GM19023 (cell line): ENCODE data around the gene ADGRF1.
"Not testable (repeated sequence)": the region's sequence is repeated elsewhere in the genome, so short reads cannot be mapped to it uniquely, and the experiment has no call there.

Experiments
- ATAC-seq: cut with Tn5 transposase; IDR thresholded peaks from one replicate; pipeline ENCODE4 v1.9.1; 2021; ENCODE audit warnings: mild to moderate bottlenecking, moderate library complexity; ENCODE audit not compliant: unreplicated experiment

Gene ADGRF1

GRCh38 chr6:47061309-47062300 is 19.5 kb upstream of the ADGRF1 start:
- no peak for ATAC-seq

DNA sequence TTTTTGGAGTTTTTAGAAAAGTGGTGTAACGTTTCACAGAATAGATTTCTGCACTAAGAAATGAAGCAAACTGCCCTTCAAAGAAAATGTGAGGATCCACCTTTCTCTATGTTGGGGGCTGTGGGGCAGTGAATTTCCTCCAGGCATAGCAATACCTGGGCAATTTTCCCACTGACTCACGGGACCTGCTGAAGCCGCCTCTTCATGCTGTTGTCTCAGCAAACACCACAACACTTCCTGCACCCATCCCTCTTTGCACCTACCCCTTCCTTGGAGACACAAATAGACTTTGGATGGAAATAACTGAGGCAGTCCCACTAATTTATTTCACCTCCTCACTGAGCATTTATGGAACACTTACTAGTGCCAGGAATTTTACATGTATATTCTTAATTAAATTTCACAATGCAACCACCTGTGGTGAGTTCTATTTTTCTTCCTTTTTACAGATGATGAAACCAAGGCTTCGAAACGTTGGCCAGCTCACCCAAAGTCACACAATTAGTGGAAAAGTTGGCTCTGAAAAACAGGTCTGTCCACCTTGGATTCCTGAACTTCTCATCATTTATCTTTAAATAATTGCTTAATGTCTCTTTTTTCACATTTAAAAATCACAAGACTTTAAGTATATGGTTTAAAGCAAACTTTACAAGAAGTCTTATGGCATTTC is 17.2 kb upstream of the ADGRF1 start:
- ATAC-seq: no peak

DNA sequence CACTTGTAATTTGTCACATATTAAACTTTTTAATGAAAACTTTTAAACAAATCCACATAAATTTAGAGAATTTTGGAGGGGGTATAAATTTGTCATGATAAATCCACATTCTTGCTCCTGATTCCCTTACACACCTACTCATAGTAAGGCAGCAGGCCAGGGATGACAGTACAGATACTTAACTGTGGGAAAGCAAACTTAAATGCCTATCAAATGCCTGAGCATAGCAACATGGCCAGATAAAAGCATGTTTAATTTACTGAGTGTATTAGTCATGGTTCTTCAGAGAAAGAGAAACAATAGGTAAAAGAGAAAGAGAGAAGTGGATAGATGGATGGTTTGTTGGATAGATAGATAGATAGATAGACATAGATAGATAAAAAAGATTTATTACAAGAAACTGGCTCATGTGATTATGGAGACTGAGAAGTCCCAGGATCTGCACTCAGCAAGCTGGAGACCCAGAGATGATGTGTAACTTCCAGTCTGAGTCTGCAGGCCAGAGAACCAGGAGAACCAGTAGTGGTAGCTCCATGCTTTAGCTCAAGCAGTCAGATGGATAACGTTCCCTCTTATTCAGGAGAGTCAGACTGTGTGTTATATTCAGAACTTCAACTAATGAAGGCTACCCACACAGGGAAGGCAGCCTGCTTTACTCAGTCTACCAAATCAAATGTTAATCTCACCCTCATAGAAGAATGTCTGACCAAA is 15.9 kb upstream of the ADGRF1 start:
- no peak for ATAC-seq

- ATAC-seq: no peak
Measured at GRCh38 chr6:47056832-47057231, 14.7 kb upstream of the ADGRF1 start.

GRCh38 chr6:47054302-47054701 is 12.2 kb upstream of the ADGRF1 start:
- not testable (repeated sequence) for ATAC-seq

DNA sequence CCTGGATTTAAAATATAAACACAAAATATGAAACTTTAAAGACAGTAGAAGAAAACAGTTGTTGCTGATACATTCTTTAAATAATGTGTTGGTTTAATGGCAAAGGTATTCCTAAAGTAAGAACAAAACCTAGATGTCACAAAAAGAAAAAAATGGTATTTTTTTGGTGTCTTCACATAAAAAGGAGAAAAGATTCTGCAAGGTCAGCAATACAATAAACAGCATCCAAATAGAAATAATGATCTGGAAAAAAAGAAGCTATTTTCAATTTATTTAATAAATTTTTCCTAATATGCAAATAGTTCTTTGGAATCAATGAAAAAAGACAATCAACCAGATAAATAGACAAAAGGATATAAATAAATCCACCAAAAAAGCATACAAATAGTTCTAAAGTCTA is 6.5 kb upstream of the ADGRF1 start:
- no peak for ATAC-seq

- ATAC-seq: peak; percentile 80
Measured at GRCh38 chr6:47047479-47048407, 5.6 kb upstream of the ADGRF1 start.

- ATAC-seq: no peak
Measured at GRCh38 chr6:47047097-47047478, 5.0 kb upstream of the ADGRF1 start.

DNA sequence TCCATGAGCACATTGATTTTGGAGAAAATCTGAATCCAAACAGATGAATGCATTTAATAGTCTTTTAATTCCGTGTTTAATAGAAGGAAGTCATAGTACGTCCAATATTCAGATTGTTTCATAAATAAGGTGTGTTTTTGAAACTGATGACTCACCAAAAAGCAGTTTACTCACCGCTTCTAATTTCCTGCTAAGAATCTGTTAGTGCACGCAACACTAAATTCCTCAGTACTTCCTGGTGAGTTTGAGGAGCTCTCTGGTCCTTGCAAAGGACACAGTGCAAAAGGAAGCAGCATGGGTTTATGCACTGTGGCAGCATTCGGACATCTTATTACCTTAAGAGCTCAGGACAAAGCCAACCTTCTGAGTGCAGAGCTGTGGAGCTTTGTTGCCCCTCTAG is 2.3 kb upstream of the ADGRF1 start:
- no peak for ATAC-seq

- no peak for ATAC-seq
Measured at GRCh38 chr6:47043286-47043685, 1.2 kb upstream of the ADGRF1 start.

DNA sequence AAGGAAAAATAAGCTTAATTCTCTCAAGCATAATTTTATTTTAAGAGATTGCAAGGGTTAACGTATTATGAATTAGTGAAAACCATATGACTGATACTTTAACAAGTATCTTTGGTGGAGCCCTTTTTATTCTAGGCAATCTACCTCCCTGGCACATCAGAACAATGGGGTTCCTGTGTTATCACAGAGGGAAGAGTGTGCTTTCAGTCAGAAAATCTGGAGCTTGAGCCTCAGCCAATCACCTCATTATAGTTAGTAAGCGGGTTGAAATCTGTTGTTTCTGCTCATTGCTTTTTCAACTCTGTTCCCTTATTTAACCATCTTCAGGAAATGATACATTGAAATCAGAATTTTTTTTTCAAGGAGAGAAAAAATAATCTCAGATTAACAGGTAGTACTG is 391 bp downstream of the ADGRF1 start:
- ATAC-seq: no peak

GRCh38 chr6:47034926-47035325 is 7.2 kb downstream of the ADGRF1 start:
- no peak for ATAC-seq

GRCh38 chr6:47034421-47034820 is 7.7 kb downstream of the ADGRF1 start:
- ATAC-seq: no peak

DNA sequence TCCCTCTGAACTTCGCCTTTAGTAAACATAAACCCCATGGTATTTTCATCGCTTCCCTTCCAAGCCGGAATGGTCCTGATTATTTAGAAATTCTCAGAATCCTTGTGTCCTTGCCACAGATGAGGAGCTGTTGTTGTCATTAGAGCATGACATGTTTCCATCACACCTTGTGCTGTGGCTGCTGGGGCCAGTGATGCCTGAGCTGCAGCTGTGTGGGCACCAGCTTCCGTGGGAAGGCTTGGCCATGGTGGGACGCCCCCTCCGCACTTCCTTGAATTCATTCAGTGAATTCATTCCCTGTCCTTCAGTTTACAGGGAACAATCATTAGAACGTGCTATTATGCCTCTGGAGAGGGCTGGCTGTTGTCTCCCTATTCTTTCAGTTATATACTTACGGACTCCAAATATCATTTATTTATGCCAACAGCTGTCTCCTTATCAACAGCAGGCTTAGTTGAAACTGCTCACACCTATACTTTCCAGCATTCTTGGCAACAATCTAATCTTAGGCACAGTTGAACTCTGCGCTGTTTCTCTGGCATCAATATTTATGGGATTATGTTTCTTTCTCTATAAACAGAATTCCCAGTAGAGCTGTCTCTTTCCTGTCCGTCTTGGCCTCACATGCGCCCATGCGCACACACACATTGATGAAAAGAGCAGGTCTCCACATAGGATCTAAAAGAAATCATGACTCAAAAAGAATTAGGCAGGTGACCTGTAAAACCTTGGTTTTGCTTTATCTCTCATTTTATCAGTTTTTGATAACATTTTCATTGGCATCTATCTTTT is 9.0 kb downstream of the ADGRF1 start:
- no peak for ATAC-seq

DNA sequence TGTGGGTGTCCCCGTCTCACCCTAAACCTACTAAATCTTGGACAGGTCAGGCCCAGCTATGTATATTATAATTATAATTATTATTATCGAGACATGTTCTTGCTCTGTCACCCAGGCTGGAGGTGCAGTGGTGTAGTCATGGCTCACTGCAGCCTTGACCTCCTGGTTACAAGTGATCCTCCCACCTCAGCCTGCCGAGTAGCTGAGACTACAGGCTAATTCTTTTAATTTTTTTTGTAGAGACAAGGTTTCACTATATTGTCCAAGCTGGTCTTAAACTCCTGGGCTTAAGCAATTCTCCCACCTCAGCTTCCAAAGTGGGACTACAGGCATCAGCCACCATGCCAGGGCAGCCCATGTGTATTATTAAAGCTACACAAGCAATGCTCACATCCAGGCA is 10.5 kb downstream of the ADGRF1 start:
- no peak for ATAC-seq

GRCh38 chr6:47029865-47030561 is 12.1 kb downstream of the ADGRF1 start:
- no peak for ATAC-seq

- ATAC-seq: no peak
Measured at GRCh38 chr6:47028835-47029360, 13.2 kb downstream of the ADGRF1 start.

DNA sequence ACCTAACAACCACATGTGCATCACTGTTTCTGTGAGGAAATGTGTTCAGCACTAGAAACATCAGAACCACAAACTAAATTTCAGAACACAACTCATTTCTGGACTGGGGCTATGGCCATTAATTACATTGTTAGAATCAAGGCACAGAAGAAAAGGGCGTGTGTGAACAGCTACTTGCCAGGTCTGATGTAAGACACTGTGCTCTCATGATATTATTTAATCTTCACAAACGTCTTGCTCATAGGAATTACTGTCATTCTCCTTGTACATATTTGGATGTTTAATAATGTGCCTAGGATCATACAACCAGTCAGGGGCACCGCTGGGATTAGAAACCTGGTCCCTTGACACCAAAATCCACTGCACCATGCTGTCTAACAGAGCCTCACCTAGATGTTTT is 14.8 kb downstream of the ADGRF1 start:
- no peak for ATAC-seq

DNA sequence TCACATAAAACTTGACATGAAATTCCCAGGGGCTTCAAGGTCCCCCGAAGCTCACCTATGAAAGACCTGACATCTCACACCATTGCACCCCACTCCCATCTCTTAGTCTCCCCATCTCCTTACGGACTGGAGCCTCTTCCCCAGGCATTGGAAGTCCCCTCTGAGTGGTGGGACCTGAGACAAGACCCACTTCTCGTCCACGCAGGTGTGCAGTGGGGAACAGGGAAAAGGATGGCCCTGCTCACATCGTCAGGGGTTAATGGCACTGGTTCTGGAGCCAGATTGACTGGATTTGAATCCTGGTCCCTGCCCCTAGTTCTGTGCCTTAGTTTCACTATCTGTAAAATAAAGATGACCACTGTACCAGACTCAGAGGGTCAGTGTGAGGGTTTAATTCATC is 15.5 kb downstream of the ADGRF1 start:
- ATAC-seq: no peak
